ENCODE measurements around the gene LMF1.

LMF1 gene

GRCh38 chr16:984736-985636 lies 14.2 kb upstream of the LMF1 start:
- no peak for DNase-seq (ENCODE audit: low read depth)

- DNase-seq (ENCODE audit: low read depth): no peak
Observed at GRCh38 chr16:984121-984694, 13.4 kb upstream of the LMF1 start.

- DNase-seq (ENCODE audit: low read depth): no peak
Observed at GRCh38 chr16:983044-984030, 12.6 kb upstream of the LMF1 start.

GRCh38 chr16:982145-983043 lies 11.6 kb upstream of the LMF1 start:
- no peak for DNase-seq (ENCODE audit: low read depth)

GRCh38 chr16:981695-982144 lies 10.9 kb upstream of the LMF1 start, which contains the start of gene SOX8:
Gene SOX8, plus strand, starts transcription at chr16:981770. Its CDS starts 153 bp downstream, at chr16:981923.
- DNase-seq (ENCODE audit: low read depth): no peak

- no peak for DNase-seq (ENCODE audit: low read depth)
Observed at GRCh38 chr16:980595-980854, 9.7 kb upstream of the LMF1 start.

GRCh38 chr16:979859-980594 lies 9.2 kb upstream of the LMF1 start:
- no peak for DNase-seq (ENCODE audit: low read depth)

- no peak for DNase-seq (ENCODE audit: low read depth)
Observed at GRCh38 chr16:979147-979546, 8.4 kb upstream of the LMF1 start.

GRCh38 chr16:978403-978802 lies 7.6 kb upstream of the LMF1 start:
- DNase-seq (ENCODE audit: low read depth): no peak

GRCh38 chr16:977896-978295 lies 7.1 kb upstream of the LMF1 start:
- DNase-seq (ENCODE audit: low read depth): no peak

- no peak for DNase-seq (ENCODE audit: low read depth)
Observed at GRCh38 chr16:977081-977701, 6.4 kb upstream of the LMF1 start.

GRCh38 chr16:976389-976931 lies 5.7 kb upstream of the LMF1 start:
- DNase-seq (ENCODE audit: low read depth): no peak

- no peak for DNase-seq (ENCODE audit: low read depth)
Observed at GRCh38 chr16:975291-975690, 4.5 kb upstream of the LMF1 start.

GRCh38 chr16:974611-975261 lies 4.0 kb upstream of the LMF1 start:
- DNase-seq (ENCODE audit: low read depth): no peak

- no peak for DNase-seq (ENCODE audit: low read depth)
Observed at GRCh38 chr16:974001-974601, 3.3 kb upstream of the LMF1 start.

GRCh38 chr16:973366-973765 lies 2.6 kb upstream of the LMF1 start:
- no peak for DNase-seq (ENCODE audit: low read depth)

- no peak for DNase-seq (ENCODE audit: low read depth)
Observed at GRCh38 chr16:972316-973002, 1.7 kb upstream of the LMF1 start.

GRCh38 chr16:971981-972315 lies 1.2 kb upstream of the LMF1 start:
- DNase-seq (ENCODE audit: low read depth): no peak

- DNase-seq (ENCODE audit: low read depth): no peak
Observed at GRCh38 chr16:971582-971905, 760 bp upstream of the LMF1 start.

Measured in fibroblast of gingiva (primary cell).